Endothelial cell of umbilical vein (primary cell): Measurements from ENCODE around the gene CPB2. TPM values are rescaled to one million over a fixed set of nuclear protein-coding genes. Genes with fewer than 3 reads are reported as not detected.

Experiments used
- BruUV-seq: library from RNA; stranded (reverse); fragments of 400-500 nt; replicated peaks from 2 replicates; lab custom pipeline; 2021; lab: Mats Ljungman, UMichigan
- CTCF ChIA-PET: fragments of 300-600, 350-600 bp; sonication (Branson Sonifier 250); formaldehyde crosslinking; loops from one replicate; lab custom pipeline; 2021; ENCODE audit warnings: antibody characterized with exemption, inconsistent platforms; lab: Charles Lee
- POLR2A ChIA-PET: fragments of 300-600, 350-600 bp; sonication (Branson Sonifier 250); formaldehyde crosslinking; loops from one replicate; lab custom pipeline; 2021; ENCODE audit warnings: antibody characterized with exemption, inconsistent platforms; lab: Charles Lee
- DNase-seq: peaks from one replicate; pipeline ENCODE4 v3.0.0-alpha.2; 2011; ENCODE audit warnings: low read depth, low spot score
- FAIRE-seq: peaks from 2 replicates; lab custom pipeline; 2011; peaks lifted over from hg19 to GRCh38; lab: Jason Lieb, UNC
- H2AFZ ChIP-seq: 2 replicates; pipeline ENCODE4 v1.6.0; 2012; ENCODE audit warnings: low read depth, low read length, control low read depth, inconsistent platforms
- H3K27ac ChIP-seq: 2 replicates; pipeline ENCODE4 v1.5.1; 2011; ENCODE audit warnings: low read depth, mild to moderate bottlenecking, control low read depth, low read length, moderate library complexity; ENCODE audit not compliant: insufficient read depth
- H3K27me3 ChIP-seq, 2 experiments: 2 replicates each; pipeline versions ENCODE4 v1.6.0 to v1.6.1; 2011; ENCODE audit warnings: low read length in 2 of 2, mixed read lengths in 1 of 2; ENCODE audit not compliant: control insufficient read depth in 2 of 2, insufficient read depth in 2 of 2
- H3K36me3 ChIP-seq, 2 experiments: 2 replicates in 1 of 2; 3 replicates in 1 of 2; pipeline ENCODE4 v1.5.1; 2011; ENCODE audit warnings: low read length in 2 of 2, mild to moderate bottlenecking in 1 of 2, moderate library complexity in 1 of 2; ENCODE audit not compliant: control insufficient read depth in 2 of 2, insufficient read depth in 2 of 2; ENCODE audit errors: extremely low read depth in 1 of 2
- H3K4me1 ChIP-seq: 3 replicates; pipeline ENCODE4 v1.5.1; 2011; ENCODE audit warnings: mild to moderate bottlenecking, low read length; ENCODE audit not compliant: control insufficient read depth, insufficient read depth; ENCODE audit errors: extremely low read depth
- H3K4me2 ChIP-seq: 2 replicates; pipeline ENCODE4 v1.6.1; 2011; ENCODE audit warnings: low read length, control low read depth, mixed read lengths; ENCODE audit not compliant: insufficient read depth
- H3K4me3 ChIP-seq, 3 experiments: fragments of 200-600 bp in 1 of 3; sonication (generic), shearing (Covaris generic) in 1 of 3; replicated peaks in 1 of 3; 2 replicates each; pipeline ENCODE4 v1.5.1; 2011 to 2016; ENCODE audit warnings: control low read depth in 3 of 3, low read length in 3 of 3, mild to moderate bottlenecking in 2 of 3, inconsistent platforms in 1 of 3, low read depth in 1 of 3, moderate library complexity in 1 of 3; ENCODE audit not compliant: insufficient read depth in 1 of 3
- H3K79me2 ChIP-seq: 2 replicates; pipeline ENCODE4 v1.6.0; 2012; ENCODE audit warnings: low read length, inconsistent platforms; ENCODE audit not compliant: control insufficient read depth, insufficient read depth
- H3K9ac ChIP-seq: replicated peaks from 2 replicates; pipeline ENCODE3; 2011; ENCODE audit warnings: low read length, control low read depth; ENCODE audit not compliant: insufficient read depth; ENCODE audit errors: extremely low read depth
- H3K9me1 ChIP-seq: replicated peaks from 3 replicates; pipeline ENCODE4 v1.6.0; 2011; ENCODE audit warnings: mild to moderate bottlenecking, low read length; ENCODE audit not compliant: control insufficient read depth, insufficient read depth; ENCODE audit errors: extremely low read depth
- H3K9me3 ChIP-seq: replicated peaks from 2 replicates; pipeline ENCODE4 v1.5.1; 2012; ENCODE audit warnings: low read length, inconsistent platforms; ENCODE audit not compliant: control insufficient read depth, insufficient read depth
- H4K20me1 ChIP-seq: replicated peaks from 2 replicates; pipeline ENCODE3; 2011; ENCODE audit warnings: mild to moderate bottlenecking, low read length; ENCODE audit not compliant: control insufficient read depth, insufficient read depth; ENCODE audit errors: extremely low read depth
- EZH2 ChIP-seq: IDR thresholded peaks from 2 replicates; pipeline ENCODE4 v1.6.1; 2012; ENCODE audit warnings: borderline replicate concordance, low read depth, mild to moderate bottlenecking, moderate library complexity, low read length, inconsistent platforms; ENCODE audit not compliant: severe bottlenecking
- FOS ChIP-seq: IDR thresholded peaks from 2 replicates; pipeline ENCODE4 v1.6.1; 2011; ENCODE audit warnings: mild to moderate bottlenecking, low read length, moderate library complexity, borderline replicate concordance; ENCODE audit not compliant: insufficient read depth
- GATA2 ChIP-seq: IDR thresholded peaks from 2 replicates; pipeline ENCODE4 v1.7.0; 2011; ENCODE audit warnings: low read depth, mild to moderate bottlenecking, moderate library complexity, mixed read lengths, low read length; ENCODE audit not compliant: insufficient read length, insufficient read depth
- JUN ChIP-seq: IDR thresholded peaks from 2 replicates; pipeline ENCODE4 v1.6.1; 2011; ENCODE audit warnings: borderline replicate concordance, low read depth; ENCODE audit not compliant: insufficient read length, insufficient read depth
- MYC ChIP-seq: IDR thresholded peaks from one replicate; pipeline ENCODE4 v1.6.1; 2011; ENCODE audit warnings: mild to moderate bottlenecking, low read depth, low read length
- POLR2A ChIP-seq: IDR thresholded peaks from 2 replicates; pipeline ENCODE4 v1.6.1; 2012; ENCODE audit warnings: low read depth, mild to moderate bottlenecking, control low read depth, low read length
- POLR2AphosphoS5 ChIP-seq: IDR thresholded peaks from 2 replicates; pipeline ENCODE4 v1.6.1; 2012; ENCODE audit warnings: low read depth, mild to moderate bottlenecking, control low read depth, low read length, moderate library complexity; ENCODE audit not compliant: insufficient read depth
- dilution Hi-C: fragments of 300-500 bp; cut with MboI; formaldehyde crosslinking; loops from one replicate; pipeline ENCODE4 v1.15.0; 2019; ENCODE audit warnings: low sequenced_read_pairs; ENCODE audit not compliant: extremely low pct_ligation_motif_present
- intact Hi-C: fragments of 100-400 bp; cut with micrococcal nuclease; formaldehyde crosslinking; loops from one replicate; pipeline ENCODE4 v1.10.0; 2022
- polyA plus RNA-seq, 4 experiments: library from polyadenylated mRNA; depleted of rRNA in 3 of 4; stranded (reverse) in 3 of 4; unstranded in 1 of 4; fragments of >200 nt; gene quantifications; 2 replicates each; pipeline versions ENCODE4 v1.2.1 to v1.2.3, GENCODE V29; 2011 to 2012; ENCODE audit warnings: missing spikeins in 1 of 4
- total RNA-seq: library from RNA; stranded (reverse); gene quantifications from 2 replicates; pipeline ENCODE4 v1.2.3, GENCODE V29; 2021
- TF ChIP-seq, protein P1 (sequence below), 2 donors: IDR thresholded peaks; 1 replicate in 1 of 2; 2 replicates in 1 of 2; pipeline ENCODE4 v1.5.1; 2011; ENCODE audit warnings: low read length in 2 of 2, mild to moderate bottlenecking in 2 of 2, moderate library complexity in 2 of 2, control low read depth in 1 of 2, inconsistent platforms in 1 of 2, low read depth in 1 of 2; ENCODE audit not compliant: insufficient read depth in 1 of 2; ENCODE audit errors: extremely low read depth in 1 of 2
- TF ChIP-seq, protein P2 (sequence below): IDR thresholded peaks from 2 replicates; pipeline ENCODE4 v1.6.1; 2011; ENCODE audit not compliant: insufficient read depth, insufficient read length

The CPB2 gene
- total and polyA plus RNA-seq, 2 donors (not counting 3 experiments of a cell fraction or from before 2014, with no cell fraction given), result not detected

DNA sequence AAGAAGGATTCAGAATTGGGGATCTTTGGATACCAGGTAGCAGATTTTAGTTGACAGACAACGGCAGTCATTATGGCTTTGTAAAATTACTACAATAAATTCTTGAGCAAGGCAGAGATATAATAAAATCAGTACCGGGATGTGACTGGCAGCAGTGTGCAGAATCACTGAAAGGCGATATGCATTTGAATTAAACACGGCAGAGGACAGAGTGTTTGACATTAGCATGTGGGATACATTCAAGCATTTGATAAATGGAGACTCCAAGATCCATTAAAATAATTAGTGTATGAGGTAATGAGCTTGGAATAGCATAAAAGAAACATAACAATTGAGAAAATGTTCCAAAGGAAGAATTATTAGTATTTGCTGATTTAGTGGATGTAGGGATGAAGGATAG, 40.3 kb upstream of the CPB2 start:
- dilution Hi-C loops (no loop called here), intact Hi-C loops (no loop called here)
- CTCF ChIA-PET, result interaction anchor here (1.6 to 4.7 kb wide), 2 partner anchors 14 to 19 kb away, joined by 4 to 16 read pairs; no protein-coding TSS in a partner anchor
- Histone ChIP-seq H2AFZ (no peak overlapping the region), H3K4me1 (no peaks in the 10 kb centered on the region), H3K4me3 (no peak overlapping the region), H3K9me3 (no peaks in the 10 kb centered on the region), H3K79me2 (no peaks in the 10 kb centered on the region), H4K20me1 (no peaks in the 10 kb centered on the region), H3K27me3 (peaks cover 19 to 37% of the 10 kb centered on the region in 2 experiments), H3K4me2 (no peak overlapping the region), H3K27ac (no peak overlapping the region), H3K9me1 (no peaks in the 10 kb centered on the region), H3K9ac (no peak overlapping the region), H3K36me3 (no peaks in the 10 kb centered on the region)
- no peak for TF ChIP-seq POLR2A
- TF ChIP-seq, protein P1, sequence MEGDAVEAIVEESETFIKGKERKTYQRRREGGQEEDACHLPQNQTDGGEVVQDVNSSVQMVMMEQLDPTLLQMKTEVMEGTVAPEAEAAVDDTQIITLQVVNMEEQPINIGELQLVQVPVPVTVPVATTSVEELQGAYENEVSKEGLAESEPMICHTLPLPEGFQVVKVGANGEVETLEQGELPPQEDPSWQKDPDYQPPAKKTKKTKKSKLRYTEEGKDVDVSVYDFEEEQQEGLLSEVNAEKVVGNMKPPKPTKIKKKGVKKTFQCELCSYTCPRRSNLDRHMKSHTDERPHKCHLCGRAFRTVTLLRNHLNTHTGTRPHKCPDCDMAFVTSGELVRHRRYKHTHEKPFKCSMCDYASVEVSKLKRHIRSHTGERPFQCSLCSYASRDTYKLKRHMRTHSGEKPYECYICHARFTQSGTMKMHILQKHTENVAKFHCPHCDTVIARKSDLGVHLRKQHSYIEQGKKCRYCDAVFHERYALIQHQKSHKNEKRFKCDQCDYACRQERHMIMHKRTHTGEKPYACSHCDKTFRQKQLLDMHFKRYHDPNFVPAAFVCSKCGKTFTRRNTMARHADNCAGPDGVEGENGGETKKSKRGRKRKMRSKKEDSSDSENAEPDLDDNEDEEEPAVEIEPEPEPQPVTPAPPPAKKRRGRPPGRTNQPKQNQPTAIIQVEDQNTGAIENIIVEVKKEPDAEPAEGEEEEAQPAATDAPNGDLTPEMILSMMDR (IDR thresholded peaks at IDR 0.05; ENCODE audit: extremely low read depth in 1 of 2, insufficient read depth in 1 of 2, low read depth in 1 of 2, low read length in 2 of 2), result no peak
- DNase-seq (no peak), FAIRE-seq (no peak)
- POLR2A ChIA-PET, result no interaction called here
- BruUV-seq, result no TSS peak

DNA sequence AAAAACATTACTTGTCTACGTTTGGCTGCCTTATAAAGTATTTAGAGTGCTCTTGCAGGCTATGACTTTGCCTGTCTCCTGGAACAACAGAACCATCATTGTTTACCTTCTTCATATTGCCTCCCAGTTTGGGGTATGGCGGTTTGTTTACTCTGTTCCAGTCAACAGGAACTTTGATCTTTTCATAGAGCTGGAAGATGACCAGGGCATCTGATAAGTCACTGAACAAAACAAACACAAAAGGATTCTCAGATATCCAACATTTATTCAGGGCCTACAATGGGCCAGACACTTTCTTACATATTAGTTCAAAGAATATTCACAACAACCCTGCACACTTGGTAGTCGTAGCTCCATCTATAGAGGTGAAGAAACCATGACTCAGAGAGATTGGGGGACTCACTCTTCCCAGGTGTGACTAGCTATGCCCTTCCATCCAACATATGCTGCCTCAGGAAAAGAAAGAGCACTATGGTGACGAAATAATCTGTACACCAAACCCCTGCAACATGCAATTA, 38.4 kb upstream of the CPB2 start:
- Histone ChIP-seq H3K9me1 (no peaks in the 10 kb centered on the region), H3K36me3 (no peaks in the 10 kb centered on the region), H4K20me1 (no peaks in the 10 kb centered on the region), H3K4me1 (no peaks in the 10 kb centered on the region), H2AFZ (no peak overlapping the region), H3K4me3 (no peak overlapping the region), H3K9me3 (no peaks in the 10 kb centered on the region), H3K27me3 (peaks cover 21 to 24% of the 10 kb centered on the region in 2 experiments), H3K4me2 (no peak overlapping the region), H3K79me2 (no peaks in the 10 kb centered on the region), H3K9ac (no peak overlapping the region), H3K27ac (no peak overlapping the region)
- FAIRE-seq (no peak), DNase-seq (no peak)
- POLR2A ChIA-PET, result no interaction called here
- CTCF ChIA-PET, result interaction anchor here (1.5 to 4.7 kb wide), 2 partner anchors 16 to 335 kb away, joined by 5 to 16 read pairs; no protein-coding TSS in a partner anchor
- TF ChIP-seq POLR2AphosphoS5 (no peak), EZH2 (no peak), MYC (no peak), JUN (no peak), FOS (no peak), GATA2 (no peak), POLR2A (no peak)
- TF ChIP-seq, protein P2, sequence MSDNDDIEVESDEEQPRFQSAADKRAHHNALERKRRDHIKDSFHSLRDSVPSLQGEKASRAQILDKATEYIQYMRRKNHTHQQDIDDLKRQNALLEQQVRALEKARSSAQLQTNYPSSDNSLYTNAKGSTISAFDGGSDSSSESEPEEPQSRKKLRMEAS, result no peak
- TF ChIP-seq, protein P1 (IDR thresholded peaks at IDR 0.05; ENCODE audit: extremely low read depth in 1 of 2, insufficient read depth in 1 of 2, low read depth in 1 of 2, low read length in 2 of 2), result no peak
- dilution Hi-C loops, result no loop called here
- no TSS peak for BruUV-seq
- intact Hi-C loops, result no loop called here
